GM12874 (cell line): ENCODE data around the gene NPC2.
A peak's percentile ranks its signal among the peaks of the same experiment; 100 is the strongest.

Source experiments
- CTCF ChIP-seq: IDR thresholded peaks from 2 replicates; pipeline ENCODE4 v1.5.1; 2011; ENCODE audit warnings: low read depth, mild to moderate bottlenecking, control low read depth, low read length, moderate library complexity; ENCODE audit not compliant: insufficient read depth

Gene NPC2

GRCh38 chr14:74462993-74463392 is 30.1 kb downstream of the NPC2 start:
- no peak for TF ChIP-seq CTCF

GRCh38 chr14:74459976-74460375 is 33.1 kb downstream of the NPC2 start:
- no peak for TF ChIP-seq CTCF

- TF ChIP-seq CTCF: peak; percentile 75
Observed at GRCh38 chr14:74459289-74459946, 33.7 kb downstream of the NPC2 start.

GRCh38 chr14:74457565-74457895 is 35.6 kb downstream of the NPC2 start:
- no peak for TF ChIP-seq CTCF

- no peak for TF ChIP-seq CTCF
Observed at GRCh38 chr14:74456684-74457564, 36.2 kb downstream of the NPC2 start.

GRCh38 chr14:74444866-74445265 is 48.2 kb downstream of the NPC2 start:
- no peak for TF ChIP-seq CTCF

GRCh38 chr14:74442757-74443156 is 50.3 kb downstream of the NPC2 start:
- TF ChIP-seq CTCF: no peak
